Fibroblast of skin of right biceps (primary cell): ENCODE data around the gene CLTCL1.
A peak's percentile ranks its signal among the peaks of the same experiment; 100 is the strongest.
"Not testable (repeated sequence)": the region's sequence is repeated elsewhere in the genome, so short reads cannot be mapped to it uniquely, and the experiment has no call there.

Experiments
- DNase-seq: peaks from one replicate; pipeline ENCODE4 v3.0.0-alpha.2; 2013

The CLTCL1 gene

GRCh38 chr22:19290400-19291217, 910 bp downstream of the CLTCL1 start:
- DNase-seq, result no peak

DNA sequence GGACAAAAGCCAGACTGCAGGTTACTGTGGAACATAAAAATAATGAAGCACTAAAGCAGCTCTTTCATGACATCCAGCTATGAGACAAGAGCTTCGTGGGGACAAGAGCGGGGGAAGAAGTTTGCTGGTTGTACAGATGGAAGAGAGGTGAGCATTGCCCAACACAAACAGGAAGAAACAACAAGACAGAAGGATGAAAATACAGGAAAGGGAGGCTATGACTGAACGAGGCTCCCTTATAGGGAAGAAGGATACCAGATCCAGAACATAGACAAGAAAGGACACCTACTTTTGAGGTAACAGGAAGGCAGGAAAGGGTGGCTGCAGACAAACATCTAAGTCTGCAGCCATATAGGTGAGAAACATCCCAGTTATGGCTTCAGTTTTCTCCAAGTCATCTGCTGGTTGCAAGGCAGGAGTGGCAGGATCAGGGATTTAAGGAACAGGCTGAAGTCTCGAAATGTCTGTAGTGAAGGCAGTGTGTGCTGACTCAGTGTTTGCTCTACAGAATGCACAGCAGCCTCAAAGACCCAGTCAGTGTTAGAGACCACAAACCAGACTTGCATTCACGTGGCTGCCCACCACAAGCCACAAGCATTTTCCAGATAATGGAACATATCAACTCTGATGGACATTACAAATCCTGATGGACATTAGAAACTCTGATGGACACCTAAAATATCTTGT, 1.9 kb downstream of the CLTCL1 start:
- DNase-seq, result peak; percentile 78

DNA sequence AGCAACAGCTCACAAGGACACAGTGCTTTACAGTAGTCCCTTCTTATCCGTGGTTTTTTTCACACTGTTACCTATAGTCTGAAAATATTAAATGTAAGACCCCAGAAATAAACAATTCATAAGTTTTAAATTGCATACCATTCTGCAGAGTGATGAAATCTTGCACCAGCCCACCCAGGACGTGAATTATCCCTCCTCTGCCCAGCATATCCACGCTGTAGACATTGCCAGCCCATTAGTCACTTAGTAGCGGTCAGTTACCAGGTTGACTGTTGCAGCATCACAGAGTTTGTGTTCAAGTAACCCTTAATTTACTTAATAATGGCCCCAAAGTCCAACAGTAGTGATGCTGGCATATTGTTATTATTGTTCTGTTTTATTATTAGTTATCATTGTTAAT, 3.6 kb downstream of the CLTCL1 start:
- peak; percentile 75 for DNase-seq

DNA sequence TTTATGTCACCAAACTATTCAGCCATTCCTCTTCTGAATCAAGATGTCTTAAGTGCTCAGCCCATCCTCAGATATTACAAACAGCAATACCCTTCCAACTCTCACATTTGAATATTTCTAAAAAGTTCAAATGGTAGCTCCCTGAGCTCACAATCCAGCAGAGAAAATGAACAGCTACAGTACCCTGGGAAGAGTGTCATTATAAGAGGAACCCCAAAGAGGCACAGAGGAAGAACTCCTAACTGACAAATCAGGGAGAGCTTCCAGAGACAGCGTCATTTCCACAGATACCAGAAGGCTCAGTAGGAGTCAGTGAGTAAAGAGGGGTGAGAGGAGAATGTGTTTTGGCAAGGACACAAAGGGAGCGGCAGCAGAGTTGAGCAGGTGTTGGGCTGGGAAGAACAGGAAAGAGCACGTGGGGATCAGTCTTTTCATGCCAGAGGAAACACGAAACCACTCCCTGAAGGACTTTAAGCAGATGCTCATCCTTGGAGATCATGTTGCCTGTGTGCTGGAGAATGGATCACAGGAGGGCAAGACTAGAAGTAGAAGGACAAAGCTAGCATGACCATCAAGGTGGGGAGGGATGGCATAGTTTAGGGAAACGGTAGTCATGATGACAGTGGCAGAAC, 4.3 kb downstream of the CLTCL1 start:
- peak; percentile 53 for DNase-seq

DNA sequence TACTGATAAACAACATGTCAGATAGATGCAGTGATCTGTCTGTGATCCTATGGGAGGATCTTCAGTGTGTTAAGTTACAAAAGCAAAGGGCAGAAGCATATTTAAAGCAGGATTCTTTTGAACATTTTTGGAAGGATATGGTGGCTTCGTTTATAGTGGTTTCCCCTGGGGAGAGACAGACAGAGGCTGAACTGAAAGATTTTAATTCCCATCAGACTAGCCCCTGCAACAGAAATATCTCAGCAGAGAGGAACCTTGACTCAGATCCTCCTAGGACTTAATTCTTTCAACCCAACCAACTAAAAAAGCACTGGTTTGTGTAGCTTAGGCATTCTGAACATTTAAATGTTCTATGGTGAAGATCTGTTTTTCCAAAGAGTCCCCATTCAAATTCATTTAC, 5.7 kb downstream of the CLTCL1 start:
- no peak for DNase-seq

- DNase-seq, result not testable (repeated sequence)
Observed at GRCh38 chr22:19279143-19279542, 12.4 kb downstream of the CLTCL1 start.

DNA sequence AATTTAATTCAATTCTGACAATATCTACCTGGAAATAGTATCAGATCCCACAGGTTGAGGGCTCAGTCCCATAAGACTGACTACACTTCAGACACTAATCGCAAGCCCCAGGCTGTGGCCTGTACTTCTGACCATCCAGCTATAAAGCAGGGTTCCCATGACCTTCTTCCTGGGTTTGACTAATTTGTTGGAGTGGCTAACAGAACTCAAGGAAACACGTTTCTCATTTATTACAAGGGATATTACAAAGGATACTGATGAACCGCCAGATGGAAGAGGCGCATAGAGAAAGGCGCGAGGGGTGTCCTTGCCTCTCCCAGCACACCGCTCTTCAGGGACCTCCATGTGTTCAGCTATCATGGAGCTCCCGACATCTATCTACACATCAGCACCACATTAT, 13.7 kb downstream of the CLTCL1 start:
- no peak for DNase-seq

DNA sequence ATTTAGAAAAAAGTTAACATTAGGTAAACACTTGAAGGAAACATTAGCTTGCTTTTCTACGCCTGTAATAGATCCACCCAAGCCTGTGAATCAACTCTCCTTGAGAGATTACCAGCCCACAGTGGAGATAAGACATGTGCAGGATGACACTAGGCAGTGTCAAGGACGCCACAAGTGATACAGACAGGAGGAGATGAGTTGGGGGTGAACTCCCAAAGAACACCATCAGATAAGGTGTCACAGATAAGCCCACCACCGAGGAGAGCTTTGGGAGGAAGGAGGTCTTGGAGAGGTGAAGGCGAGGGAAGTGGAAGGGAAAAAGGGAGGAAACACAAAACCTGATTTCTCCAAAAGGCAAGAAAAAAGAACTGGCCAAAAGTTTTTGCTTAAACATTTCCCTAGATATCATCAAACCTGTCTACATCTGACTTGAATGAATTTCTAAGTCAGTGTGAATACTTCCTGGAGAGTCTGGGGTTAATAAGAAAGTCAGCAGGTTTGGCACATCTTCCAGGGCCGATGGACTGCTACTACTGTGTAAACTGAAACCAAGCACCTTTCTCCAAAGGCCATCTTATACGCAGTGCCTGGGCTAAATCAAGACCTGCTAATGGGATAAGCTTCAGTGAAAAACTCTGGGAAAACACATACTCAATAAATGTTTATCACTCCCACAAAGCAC, 15.5 kb downstream of the CLTCL1 start:
- DNase-seq, result no peak

GRCh38 chr22:19275513-19275912, 16.0 kb downstream of the CLTCL1 start:
- DNase-seq, result no peak

- DNase-seq, result no peak
Observed at GRCh38 chr22:19275104-19275503, 16.4 kb downstream of the CLTCL1 start.

DNA sequence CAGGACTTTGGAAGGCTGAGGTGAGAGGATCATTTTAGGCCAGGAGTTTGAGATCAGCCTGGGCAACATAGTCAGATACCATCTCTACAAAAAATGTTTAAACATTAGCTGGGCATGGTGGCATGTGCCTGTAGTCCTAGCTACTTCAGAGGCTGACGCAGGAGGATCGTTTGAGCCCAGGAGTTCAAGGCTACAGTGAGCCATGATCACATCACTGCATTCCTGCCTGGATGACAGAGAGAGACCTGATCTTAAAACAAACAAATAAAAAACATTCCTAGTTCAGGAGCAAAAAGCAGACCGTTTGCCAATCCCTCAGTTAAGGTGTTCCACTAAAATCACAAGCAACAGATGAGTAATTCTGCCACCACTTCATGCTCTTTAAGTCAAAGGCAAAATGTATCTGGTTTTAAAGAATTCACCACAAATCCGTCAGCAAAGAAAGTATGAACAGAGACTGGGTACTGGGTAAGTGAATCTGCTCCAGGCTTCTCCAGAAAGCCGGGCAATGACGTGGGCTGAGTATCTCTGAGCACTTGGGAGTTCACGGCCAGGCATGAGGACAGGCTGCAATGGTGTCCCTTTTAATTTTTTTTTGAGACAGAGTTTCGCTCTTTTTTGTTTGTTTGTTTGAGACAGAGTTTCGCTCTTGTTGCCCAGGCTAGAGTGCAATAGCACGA, 19.5 kb downstream of the CLTCL1 start:
- DNase-seq, result no peak

DNA sequence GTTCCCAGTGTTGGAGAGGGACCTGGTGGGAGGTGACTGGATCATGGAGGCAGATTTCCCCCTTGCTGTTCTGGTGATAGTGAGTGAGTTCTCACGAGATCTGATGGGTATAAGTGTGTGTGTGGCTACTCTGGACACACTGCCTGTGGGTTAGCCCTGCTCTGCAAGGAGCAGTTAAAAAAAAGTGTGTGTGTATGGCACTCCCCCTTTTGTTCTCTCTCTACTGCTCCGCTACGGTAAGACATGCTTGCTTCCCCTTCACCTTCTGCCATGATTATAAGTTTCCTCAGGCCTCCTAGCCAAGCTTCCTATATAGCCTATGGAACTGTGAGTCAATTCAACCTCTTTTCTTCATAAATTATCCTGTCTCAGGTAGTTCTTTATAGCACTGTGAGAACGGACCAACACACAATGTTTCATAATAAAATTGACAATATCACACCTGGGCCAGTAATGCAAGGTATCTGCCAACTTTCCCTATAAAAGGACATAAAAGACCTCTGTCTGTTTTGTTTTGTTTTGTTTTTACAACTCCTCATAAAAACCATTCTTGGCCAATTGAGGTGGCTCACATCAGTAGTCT, 20.2 kb downstream of the CLTCL1 start:
- DNase-seq, result no peak

DNA sequence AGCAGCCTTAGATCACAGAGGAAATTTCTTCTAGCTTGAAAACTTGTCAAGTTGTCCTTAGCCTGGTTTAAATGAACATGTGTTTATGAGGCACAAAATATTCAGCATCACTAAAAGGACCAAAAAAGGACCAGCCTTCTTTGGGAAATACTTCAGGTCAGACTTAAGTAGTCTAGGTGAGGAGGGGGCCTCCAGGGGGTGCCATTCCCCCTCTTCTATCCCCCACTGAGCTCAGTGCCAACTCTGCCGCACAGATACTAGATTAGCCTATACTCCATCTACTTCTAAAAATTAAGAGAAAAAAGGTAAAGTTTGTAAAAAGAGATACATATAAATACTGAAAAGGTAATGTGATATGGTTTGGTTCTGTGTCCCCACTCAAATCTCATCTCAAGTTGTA, 20.6 kb downstream of the CLTCL1 start:
- DNase-seq, result no peak

DNA sequence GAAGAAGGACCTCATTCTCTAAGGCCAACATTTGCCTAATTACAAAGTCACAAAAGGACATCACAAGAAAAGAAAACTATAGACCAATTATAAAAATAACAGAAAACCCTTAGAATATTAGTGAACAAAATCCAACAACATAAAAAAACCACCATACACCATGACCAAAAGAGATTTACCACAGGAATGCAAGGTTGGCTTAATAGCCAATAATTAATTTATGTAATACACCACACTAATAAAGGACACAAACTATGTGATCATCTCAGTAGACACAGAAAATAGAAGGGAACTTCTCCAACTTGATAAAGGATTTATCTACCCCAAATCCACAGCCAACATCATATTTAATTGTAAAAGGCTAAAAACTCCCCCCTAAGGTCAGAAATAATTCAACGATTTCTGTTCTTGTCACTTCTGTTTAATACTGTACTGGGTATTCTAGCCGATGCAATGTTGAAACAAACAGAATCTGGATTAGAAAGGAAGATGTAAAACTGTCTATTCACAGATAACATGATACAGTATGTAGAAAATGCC, 24.9 kb downstream of the CLTCL1 start:
- no peak for DNase-seq

DNA sequence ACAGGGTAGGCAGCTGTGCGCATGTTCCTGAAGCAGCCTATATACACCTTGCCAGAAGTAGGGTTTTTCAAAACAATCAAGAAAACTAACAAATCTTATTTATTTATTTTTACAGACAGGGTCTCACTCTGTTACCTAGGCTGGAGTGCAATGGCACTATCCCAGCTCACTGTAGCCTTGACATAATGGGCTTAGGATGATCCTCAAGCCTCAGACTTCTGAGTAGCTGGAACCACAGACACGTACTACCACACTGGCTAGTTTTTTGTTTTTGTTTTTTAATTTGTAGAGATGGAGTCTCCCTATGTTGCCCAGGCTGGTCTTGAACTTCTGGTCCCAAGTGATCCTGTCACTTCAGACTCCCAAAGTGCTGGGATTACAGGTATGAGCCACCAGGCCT, 25.7 kb downstream of the CLTCL1 start:
- DNase-seq, result no peak

- DNase-seq, result no peak
Observed at GRCh38 chr22:19260804-19261203, 30.7 kb downstream of the CLTCL1 start.

DNA sequence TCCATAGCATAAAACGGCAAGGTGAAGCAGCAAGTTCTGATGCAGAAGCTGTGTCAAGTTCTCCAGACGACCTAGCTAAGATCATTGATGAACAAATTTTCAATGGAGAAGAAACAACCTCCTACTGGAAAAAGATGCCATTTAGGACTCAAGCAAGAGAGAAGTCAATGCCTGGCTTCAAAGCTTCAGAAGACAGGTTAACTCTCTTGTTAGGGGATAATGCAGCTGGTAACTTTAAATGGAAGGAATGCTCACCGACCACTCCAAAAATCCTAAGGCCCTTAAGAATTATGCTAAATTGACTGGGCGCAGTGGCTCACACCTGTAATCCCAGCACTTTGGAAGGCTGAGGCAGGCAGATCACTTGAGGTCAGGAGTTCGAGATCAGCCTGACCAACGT, 31.3 kb downstream of the CLTCL1 start:
- no peak for DNase-seq

- DNase-seq, result not testable (repeated sequence)
Observed at GRCh38 chr22:19258968-19259288, 32.6 kb downstream of the CLTCL1 start.

DNA sequence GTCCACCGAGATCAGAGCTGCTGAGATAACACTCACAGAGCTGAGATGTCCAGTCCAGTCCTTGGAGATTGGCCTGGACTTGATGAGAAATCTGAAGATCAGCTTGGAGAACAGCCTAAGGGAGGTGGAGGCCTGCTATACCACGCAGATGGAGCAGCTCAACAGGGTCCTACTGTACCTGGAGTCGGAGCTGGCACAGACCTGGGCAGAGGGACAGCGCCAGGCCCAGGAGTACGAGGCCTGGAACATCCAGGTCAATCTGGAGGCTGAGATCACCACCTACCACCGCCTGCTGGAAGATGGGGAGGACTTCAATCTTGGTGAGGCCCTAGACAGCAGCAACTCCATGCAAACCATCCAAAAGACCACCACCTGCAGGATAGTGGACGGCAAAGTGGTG, 33.1 kb downstream of the CLTCL1 start:
- DNase-seq, result no peak

- DNase-seq, result not testable (repeated sequence)
Observed at GRCh38 chr22:19256362-19256761, 35.2 kb downstream of the CLTCL1 start.

- no peak for DNase-seq
Observed at GRCh38 chr22:19253143-19253542, 38.4 kb downstream of the CLTCL1 start.
